DMS 273 treated with DMSO at 0.1 percent for 48 hours (cell line): ENCODE data around the gene ZFAND2B.

Source experiments
- DNase-seq: peaks from one replicate; lab custom pipeline; 2025; lab: John Stamatoyannopoulos, UW

Gene ZFAND2B

GRCh38 chr2:219220652-219221402 is 14.2 kb downstream of the ZFAND2B start:
- no peak for DNase-seq

GRCh38 chr2:219221957-219222518 is 15.5 kb downstream of the ZFAND2B start:
- peak; percentile 31 for DNase-seq

- no peak for DNase-seq
Measured at GRCh38 chr2:219223831-219224610, 17.4 kb downstream of the ZFAND2B start.

DNA sequence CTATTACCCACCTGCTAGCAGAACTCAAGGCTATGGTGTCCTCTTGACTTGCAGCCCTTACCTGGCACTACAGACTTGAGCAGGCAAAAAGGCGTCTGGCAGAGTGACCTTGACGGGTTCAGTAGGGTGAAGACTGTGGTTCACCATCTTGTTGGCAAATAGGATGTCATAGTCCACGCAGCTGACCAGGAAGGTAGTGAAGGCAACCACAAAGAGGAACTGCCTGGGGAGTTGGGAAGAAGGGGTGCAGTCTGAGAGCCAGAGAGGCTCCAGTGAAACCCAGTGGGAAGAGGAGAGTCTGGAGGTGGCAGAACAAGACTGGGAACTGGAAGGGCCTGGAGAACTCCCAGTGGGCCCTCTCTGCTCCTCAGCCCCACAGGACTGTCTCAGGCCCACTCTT is 18.8 kb downstream of the ZFAND2B start:
- no peak for DNase-seq

DNA sequence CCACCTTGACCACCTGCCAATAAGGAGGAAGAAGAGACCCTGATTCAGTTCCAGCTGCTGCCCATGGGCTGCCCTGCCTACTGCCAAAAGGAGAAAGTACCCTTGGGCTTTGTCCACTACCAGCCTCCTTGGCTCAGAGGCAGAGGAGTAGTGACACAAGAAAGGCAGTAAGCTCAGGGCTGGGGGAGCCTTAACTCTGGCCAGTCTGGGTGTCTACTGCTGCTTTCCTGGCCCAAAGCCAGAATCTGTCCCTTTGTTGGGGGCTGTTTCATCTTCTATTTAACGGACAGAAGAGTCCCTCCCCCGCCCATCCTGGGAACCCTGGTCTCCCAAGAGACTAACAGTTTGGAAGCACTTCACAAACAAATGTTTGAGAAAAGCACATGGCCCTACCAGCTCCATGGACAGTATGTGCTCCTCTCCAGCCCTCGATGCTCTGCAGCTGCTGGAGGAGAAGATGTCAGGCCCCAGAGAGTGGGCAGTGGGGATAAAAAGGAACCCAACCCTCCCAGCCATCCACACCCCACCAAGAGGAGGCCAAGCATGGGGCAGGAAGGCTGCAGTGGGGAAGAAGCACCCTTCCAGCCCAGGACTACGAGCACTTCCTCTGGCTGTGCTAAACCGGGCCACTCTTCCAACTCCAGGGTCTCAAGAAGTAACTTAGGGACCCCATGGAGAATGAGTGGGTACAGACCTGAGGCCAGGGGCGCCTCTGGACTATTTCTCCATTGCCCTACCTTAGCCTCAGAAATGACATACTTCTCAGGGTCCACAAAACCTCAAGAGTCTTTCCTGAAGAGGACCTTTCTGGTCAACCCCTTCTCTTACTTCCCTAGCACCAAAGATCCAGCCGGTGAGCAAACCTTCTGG is 21.7 kb downstream of the ZFAND2B start:
- DNase-seq: no peak

DNA sequence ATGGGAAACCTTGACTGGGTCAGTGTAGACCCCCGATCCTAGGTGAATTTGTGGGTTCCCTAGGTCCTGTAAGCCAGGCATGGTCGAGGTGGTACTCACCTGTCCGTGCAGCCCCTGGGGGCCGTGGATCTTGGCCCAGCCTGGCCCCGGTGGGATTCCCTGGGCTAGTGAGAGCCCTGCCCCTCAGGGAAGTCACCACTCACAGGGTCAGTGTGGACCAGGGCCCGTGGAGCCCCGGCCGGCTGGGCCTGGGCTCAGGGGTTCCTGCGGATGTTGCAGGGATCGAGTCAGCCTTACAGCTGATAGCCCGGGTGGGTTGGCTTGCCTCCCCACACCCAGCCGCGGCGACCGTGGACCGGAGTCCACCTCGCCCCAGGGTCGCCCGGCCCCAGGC is 22.3 kb downstream of the ZFAND2B start:
- DNase-seq: no peak

GRCh38 chr2:219229305-219230058 is 22.9 kb downstream of the ZFAND2B start, which contains the start of the genes ANKZF1 and ATG9A:
TSS of gene ANKZF1 (plus strand) at chr2:219229806. CDS start at chr2:219230258, 452 bp downstream.
TSS of gene ATG9A (minus strand) at chr2:219229636. CDS start at chr2:219228024, 1,612 bp downstream.
- peak; percentile 97 for DNase-seq

DNA sequence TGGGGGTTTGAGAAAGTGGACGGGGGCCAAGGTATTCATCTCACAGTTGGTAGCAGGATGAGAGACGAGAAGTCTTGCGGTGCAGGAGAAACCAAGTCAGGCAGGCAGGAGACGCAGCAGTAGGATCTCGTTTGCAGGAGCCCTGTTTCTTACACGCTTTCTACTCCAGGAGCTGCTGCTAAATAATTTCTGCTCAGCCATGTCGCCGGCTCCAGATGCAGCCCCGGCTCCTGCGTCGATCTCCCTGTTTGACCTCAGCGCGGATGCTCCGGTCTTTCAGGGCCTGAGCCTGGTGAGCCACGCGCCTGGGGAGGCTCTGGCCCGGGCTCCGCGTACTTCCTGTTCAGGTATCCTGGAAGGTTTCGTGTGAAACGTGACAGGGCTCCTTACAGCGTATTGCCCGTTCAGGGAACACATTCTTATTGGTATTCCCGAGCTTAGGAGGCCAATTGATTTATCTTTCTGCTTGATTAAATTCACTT is 23.5 kb downstream of the ZFAND2B start:
- no peak for DNase-seq

- DNase-seq: no peak
Measured at GRCh38 chr2:219234331-219234730, 27.7 kb downstream of the ZFAND2B start.

DNA sequence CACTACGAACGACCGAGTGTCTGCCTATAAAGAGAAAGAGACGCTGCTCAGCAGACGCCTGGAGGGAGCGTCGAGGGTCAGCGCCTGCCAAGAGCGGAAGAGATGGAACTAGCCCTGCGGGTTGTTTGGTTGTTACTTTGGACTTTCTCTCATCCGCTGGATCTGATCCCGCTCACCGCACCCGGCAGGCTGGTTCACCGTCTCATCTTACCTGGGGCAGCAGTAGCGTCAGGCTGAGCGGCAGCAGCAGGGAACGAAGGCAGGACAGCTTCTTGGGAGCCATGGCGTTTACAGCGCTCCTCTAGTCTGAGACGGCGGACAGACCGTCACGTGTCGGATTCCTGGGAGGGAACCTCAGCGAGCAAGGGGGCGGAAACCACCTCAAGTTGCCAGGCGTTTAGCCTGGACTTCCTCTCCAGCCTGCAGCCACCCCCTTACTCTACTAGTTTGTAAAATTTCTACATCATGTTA is 36.7 kb downstream of the ZFAND2B start:
- no peak for DNase-seq

GRCh38 chr2:219244789-219245147 is 38.2 kb downstream of the ZFAND2B start:
- no peak for DNase-seq

- peak; percentile 34 for DNase-seq
Measured at GRCh38 chr2:219245148-219245898, 38.7 kb downstream of the ZFAND2B start, which contains the start of the genes GLB1L and STK16. TSS of gene GLB1L (minus strand) at chr2:219245444. CDS start at chr2:219243573, 1,871 bp downstream. TSS of gene STK16 (plus strand) at chr2:219245479. CDS start at chr2:219246000, 521 bp downstream.

DNA sequence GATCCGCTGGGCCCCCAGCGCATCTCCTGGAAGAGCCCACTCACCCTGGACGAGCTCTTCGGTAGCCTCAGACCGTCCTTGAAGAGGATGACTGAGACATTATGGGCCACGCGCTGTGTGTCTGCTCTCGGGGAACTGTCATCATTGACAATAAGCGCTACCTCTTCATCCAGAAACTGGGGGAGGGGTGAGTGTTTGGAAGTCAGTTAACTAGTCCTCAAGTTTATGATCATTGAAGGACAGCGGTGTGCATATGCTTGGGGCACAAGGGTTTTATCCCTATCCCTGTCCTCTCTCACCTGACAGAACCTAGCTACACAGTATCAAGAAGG is 39.3 kb downstream of the ZFAND2B start:
- no peak for DNase-seq

DNA sequence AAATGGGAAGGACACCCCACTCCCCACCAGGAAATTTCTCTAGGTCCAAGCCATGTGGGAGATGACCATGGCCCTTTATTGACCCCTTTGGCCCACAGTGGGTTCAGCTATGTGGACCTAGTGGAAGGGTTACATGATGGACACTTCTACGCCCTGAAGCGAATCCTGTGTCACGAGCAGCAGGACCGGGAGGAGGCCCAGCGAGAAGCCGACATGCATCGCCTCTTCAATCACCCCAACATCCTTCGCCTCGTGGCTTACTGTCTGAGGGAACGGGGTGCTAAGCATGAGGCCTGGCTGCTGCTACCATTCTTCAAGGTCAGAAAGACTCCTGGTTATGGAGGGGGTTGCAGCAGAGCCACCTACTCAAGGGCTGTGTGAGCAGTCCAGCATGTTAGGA is 40.0 kb downstream of the ZFAND2B start:
- no peak for DNase-seq

DNA sequence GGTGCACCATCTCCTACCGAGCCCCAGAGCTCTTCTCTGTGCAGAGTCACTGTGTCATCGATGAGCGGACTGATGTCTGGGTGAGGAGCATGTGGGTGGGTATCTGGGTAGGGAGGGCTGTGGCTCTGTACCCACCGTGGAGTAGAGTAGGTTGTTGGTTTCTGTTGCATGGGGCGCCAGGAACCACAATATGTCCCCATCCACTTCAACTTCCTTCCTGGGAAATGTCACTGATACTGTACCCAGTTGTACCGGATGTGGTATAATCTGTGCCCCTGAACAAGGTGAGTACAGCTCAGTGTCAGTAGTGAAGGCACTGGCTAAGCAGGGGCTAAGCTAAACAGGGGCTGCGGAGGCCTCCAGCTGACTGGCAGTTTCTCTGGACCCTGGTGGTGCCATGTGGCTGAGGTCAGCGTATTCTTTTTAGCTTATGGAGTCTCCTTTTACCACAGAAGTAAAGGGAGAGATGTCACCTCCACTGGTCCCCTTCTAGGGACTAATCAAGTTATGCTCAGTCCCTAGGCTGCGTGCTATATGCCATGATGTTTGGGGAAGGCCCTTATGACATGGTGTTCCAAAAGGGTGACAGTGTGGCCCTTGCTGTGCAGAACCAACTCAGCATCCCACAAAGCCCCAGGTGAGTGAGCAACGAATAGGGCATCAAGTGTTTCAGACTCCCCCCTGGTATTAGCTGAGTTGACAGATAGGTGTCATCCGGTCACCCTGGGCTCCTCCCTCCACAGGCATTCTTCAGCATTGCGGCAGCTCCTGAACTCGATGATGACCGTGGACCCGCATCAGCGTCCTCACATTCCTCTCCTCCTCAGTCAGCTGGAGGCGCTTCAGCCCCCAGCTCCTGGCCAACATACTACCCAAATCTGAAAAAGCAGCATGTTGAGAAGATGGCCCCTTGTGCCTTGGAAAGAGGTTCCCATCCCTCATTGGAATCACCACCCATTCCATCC is 41.4 kb downstream of the ZFAND2B start:
- no peak for DNase-seq

DNA sequence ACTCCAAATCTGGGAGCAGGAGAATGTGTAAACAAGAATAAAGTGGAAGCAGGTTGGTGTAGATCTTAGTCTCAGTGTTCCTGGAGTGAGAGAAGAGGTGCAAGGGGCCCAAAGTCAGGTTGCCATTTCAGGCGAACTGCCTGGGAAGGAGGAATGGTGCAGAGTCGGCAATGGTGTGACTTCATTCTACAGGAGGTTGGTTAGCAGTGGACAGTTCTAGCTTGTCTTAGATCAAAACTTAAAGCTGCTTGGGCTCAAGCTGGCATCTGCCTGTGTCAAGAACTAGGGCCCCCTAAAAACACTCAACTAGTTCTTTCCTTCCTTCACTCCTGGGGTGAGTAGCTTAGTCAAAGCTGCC is 42.2 kb downstream of the ZFAND2B start:
- DNase-seq: no peak

GRCh38 chr2:219249203-219249980 is 42.8 kb downstream of the ZFAND2B start:
- DNase-seq: peak; percentile 90
